ENCODE measurements around the gene PIP5K1C.
"Not testable (repeated sequence)": the region's sequence is repeated elsewhere in the genome, so short reads cannot be mapped to it uniquely, and the experiment has no call there.

Gene PIP5K1C

GRCh38 chr19:3581792-3582191 lies 118.5 kb downstream of the PIP5K1C start:
- not testable (repeated sequence) for H3K4me3 ChIP-seq (ENCODE audit: low read depth, low read length); DNase-seq (ENCODE audit: low read depth)

Measured in skeletal muscle cell (primary cell).